ENCODE measurements around the gene CAMTA1. TPM values are rescaled to one million over a fixed set of nuclear protein-coding genes. Genes with fewer than 3 reads are reported as not detected.

Gene CAMTA1
- total and polyA plus RNA-seq, 2 experiments from 2014 or later, result 89.0 to 145 TPM

DNA sequence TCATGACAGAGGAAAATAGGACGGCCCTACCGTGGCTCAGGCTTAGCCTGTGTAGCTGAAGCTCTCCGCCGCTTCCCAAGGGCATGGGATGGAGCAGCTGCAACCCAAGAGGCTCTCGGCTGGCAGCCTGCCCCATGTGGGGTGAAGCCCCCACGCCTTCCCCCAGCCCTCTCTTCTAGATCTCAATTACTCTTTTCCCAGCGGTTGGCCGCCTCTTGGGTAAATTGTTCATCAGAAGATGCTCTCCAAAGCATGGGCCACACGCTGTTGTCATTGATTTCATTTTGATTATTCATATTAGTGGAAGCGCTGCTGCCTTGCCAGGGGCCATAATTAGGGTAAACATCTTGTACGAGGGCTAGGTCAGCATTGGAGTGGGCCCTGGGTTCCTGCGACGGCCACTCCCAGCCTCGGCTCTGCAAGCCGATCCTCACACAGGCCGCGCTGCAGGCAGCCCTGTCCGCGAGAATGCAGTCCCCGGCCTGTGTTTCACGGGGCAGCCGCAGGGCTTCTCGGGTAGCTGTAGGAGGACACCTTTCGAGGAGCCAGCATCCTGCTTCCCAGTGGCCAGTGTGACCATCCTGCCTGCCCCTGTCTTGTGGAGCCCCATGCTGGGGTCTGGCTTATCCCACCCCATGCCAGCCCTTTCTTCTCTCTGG is 871.4 kb downstream of the CAMTA1 start:
- Histone ChIP-seq H3K4me3 (no peak overlapping the region), H3K9me2 (replicated peaks; ENCODE audit: insufficient read depth) (no peaks in the 10 kb centered on the region), H3K4me1 (ENCODE audit: insufficient read depth) (no peaks in the 10 kb centered on the region), H3K27me3 (no peaks in the 10 kb centered on the region), H3K27ac (no peak overlapping the region), H3K36me3 (replicated peaks; ENCODE audit: insufficient read depth, low read depth) (no peaks in the 10 kb centered on the region), H4K20me1 (ENCODE audit: insufficient read depth, poor library complexity, severe bottlenecking) (no peaks in the 10 kb centered on the region), H2AFZ (no peak overlapping the region), H3K4me2 (no peak overlapping the region), H3K79me2 (no peaks in the 10 kb centered on the region), H3K9me3 (ENCODE audit: low read depth) (no peaks in the 10 kb centered on the region)
- WGBS (ENCODE audit: low lambda C conversion rate, missing lambda C conversion rate), result 90% methylated on average over 24 of the region's 24 CpGs
- no peak for DNase-seq (ENCODE audit: low spot score)
- no peak for TF ChIP-seq EZH2phosphoT487 (IDR thresholded peaks at IDR 0.05; ENCODE audit: low read depth, severe bottlenecking, unreplicated experiment)
- no peak for TF ChIP-seq EZH2 (IDR thresholded peaks at IDR 0.05; ENCODE audit: borderline replicate concordance)
- TF ChIP-seq CTCF (IDR thresholded peaks at IDR 0.05; ENCODE audit: poor library complexity), result no peak

DNA sequence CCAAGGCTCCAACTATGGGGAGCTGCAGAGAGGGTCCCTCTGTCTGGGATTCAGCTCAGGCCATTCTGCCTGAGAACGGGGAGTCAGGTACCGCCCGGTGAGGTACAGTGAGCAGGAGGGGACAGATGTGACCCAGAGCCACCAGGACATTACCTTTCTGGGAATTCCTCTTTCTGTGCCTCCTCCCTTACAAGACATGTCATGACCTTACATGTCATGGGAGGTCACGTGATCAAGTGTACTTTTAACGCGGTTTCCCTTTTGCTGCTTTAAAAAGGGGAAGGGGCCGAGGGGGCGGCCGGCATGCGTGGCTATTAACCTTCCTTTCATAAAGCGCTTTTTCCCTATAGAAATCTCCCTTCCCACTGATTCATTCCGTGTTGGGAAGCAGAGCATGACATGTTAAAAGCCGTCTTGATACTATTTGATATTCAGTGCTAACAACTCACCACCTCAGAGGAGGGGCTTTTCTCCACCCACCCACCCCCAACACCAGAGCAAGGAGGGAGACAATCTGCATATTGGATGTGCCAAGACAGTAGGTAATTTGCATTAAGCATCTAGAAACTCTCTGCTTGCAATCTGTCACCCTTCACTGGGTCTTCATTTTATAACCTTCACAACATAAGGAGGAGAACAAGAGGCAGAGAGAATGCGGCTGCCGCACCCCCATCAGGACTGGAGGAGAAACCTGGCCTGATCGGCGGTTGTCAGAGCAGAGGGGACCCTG is 872.2 kb downstream of the CAMTA1 start:
- H3K79me2 ChIP-seq, result no peaks in the 10 kb centered on the region
- no peaks in the 10 kb centered on the region for H3K27me3 ChIP-seq
- H3K9me3 ChIP-seq (ENCODE audit: low read depth), result no peaks in the 10 kb centered on the region
- no peaks in the 10 kb centered on the region for H3K9me2 ChIP-seq (replicated peaks; ENCODE audit: insufficient read depth)
- no peak overlapping the region for H2AFZ ChIP-seq
- no peaks in the 10 kb centered on the region for H3K4me1 ChIP-seq (ENCODE audit: insufficient read depth)
- TF ChIP-seq CTCF (IDR thresholded peaks at IDR 0.05; ENCODE audit: poor library complexity) (no peak), EZH2 (IDR thresholded peaks at IDR 0.05; ENCODE audit: borderline replicate concordance) (no peak), EZH2phosphoT487 (IDR thresholded peaks at IDR 0.05; ENCODE audit: low read depth, severe bottlenecking, unreplicated experiment) (no peak)
- H3K4me2 ChIP-seq, result no peak overlapping the region
- H3K27ac ChIP-seq, result no peak overlapping the region
- no peaks in the 10 kb centered on the region for H4K20me1 ChIP-seq (ENCODE audit: insufficient read depth, poor library complexity, severe bottlenecking)
- no peak overlapping the region for H3K4me3 ChIP-seq
- WGBS (ENCODE audit: low lambda C conversion rate, missing lambda C conversion rate), result 80% methylated on average over 17 of the region's 17 CpGs
- no peak for DNase-seq (ENCODE audit: low spot score)
- H3K36me3 ChIP-seq (replicated peaks; ENCODE audit: insufficient read depth, low read depth), result no peaks in the 10 kb centered on the region

GRCh38 chr1:7658099-7658498 is 872.8 kb downstream of the CAMTA1 start:
- TF ChIP-seq EZH2 (IDR thresholded peaks at IDR 0.05; ENCODE audit: borderline replicate concordance), result no peak
- TF ChIP-seq CTCF (IDR thresholded peaks at IDR 0.05; ENCODE audit: poor library complexity), result no peak
- no peak for TF ChIP-seq EZH2phosphoT487 (IDR thresholded peaks at IDR 0.05; ENCODE audit: low read depth, severe bottlenecking, unreplicated experiment)
- H3K9me2 ChIP-seq (replicated peaks; ENCODE audit: insufficient read depth), result no peaks in the 10 kb centered on the region
- H3K27ac ChIP-seq, result no peak overlapping the region
- H3K9me3 ChIP-seq (ENCODE audit: low read depth), result no peaks in the 10 kb centered on the region
- H3K36me3 ChIP-seq (replicated peaks; ENCODE audit: insufficient read depth, low read depth), result no peaks in the 10 kb centered on the region
- H3K4me2 ChIP-seq, result no peak overlapping the region
- no peaks in the 10 kb centered on the region for H4K20me1 ChIP-seq (ENCODE audit: insufficient read depth, poor library complexity, severe bottlenecking)
- no peak overlapping the region for H2AFZ ChIP-seq
- no peak overlapping the region for H3K4me3 ChIP-seq
- no peak for DNase-seq (ENCODE audit: low spot score)
- WGBS (ENCODE audit: low lambda C conversion rate, missing lambda C conversion rate), result 86% methylated on average over 7 of the region's 7 CpGs
- H3K79me2 ChIP-seq, result no peaks in the 10 kb centered on the region
- H3K4me1 ChIP-seq (ENCODE audit: insufficient read depth), result no peaks in the 10 kb centered on the region
- H3K27me3 ChIP-seq, result no peaks in the 10 kb centered on the region

Measured in hepatocyte (in vitro differentiated cells).